IMR-90 (cell line): ENCODE measurements around the gene TMEM269. TPM values are rescaled to one million over a fixed set of nuclear protein-coding genes. Genes with fewer than 3 reads are reported as not detected.

Experiments
- ATAC-seq: fragments of 200-7000 bp; cut with Tn5 transposase; 2 replicates; pipeline ENCODE4 v1.9.1; 2020; ENCODE audit warnings: low read depth, mild to moderate bottlenecking, moderate library complexity
- BruUV-seq: library from RNA; stranded (reverse); fragments of 400-500 nt; replicated peaks from 2 replicates; lab custom pipeline; 2021; lab: Mats Ljungman, UMichigan
- CTCF ChIA-PET: fragments of 300-600 bp; formaldehyde crosslinking; extraction: SDS; loops from one replicate; lab custom pipeline; 2021; ENCODE audit warnings: antibody characterized with exemption; lab: Yijun Ruan, JAX
- POLR2A ChIA-PET: fragments of 300-600 bp; sonication (Branson Sonifier 250); formaldehyde crosslinking; loops from one replicate; lab custom pipeline; 2022; ENCODE audit warnings: antibody characterized with exemption; ENCODE audit not compliant: unreplicated experiment; lab: Charles Lee
- DNase-seq: peaks from one replicate; pipeline ENCODE4 v3.0.0; 2013
- H2AFZ ChIP-seq: replicated peaks from 2 replicates; pipeline ENCODE3; 2013; ENCODE audit warnings: low read length, mild to moderate bottlenecking; ENCODE audit not compliant: poor library complexity
- H2AK5ac ChIP-seq: 2 replicates; pipeline ENCODE4 v1.6.1; 2013; ENCODE audit warnings: low read depth, low read length, inconsistent platforms
- H2AK9ac ChIP-seq: replicated peaks from 2 replicates; pipeline ENCODE3; 2013; ENCODE audit warnings: mild to moderate bottlenecking, low read depth, low read length, moderate library complexity; ENCODE audit not compliant: poor library complexity
- H2BK120ac ChIP-seq: 2 replicates; pipeline ENCODE4 v1.6.1; 2013; ENCODE audit warnings: low read depth, low read length, inconsistent platforms
- H2BK15ac ChIP-seq: 3 replicates; pipeline ENCODE4 v1.6.1; 2013; ENCODE audit warnings: low read depth, low read length, inconsistent platforms
- H2BK20ac ChIP-seq: 2 replicates; pipeline ENCODE4 v1.6.1; 2013; ENCODE audit warnings: low read depth, mild to moderate bottlenecking, inconsistent platforms, low read length, moderate library complexity
- H2BK5ac ChIP-seq: 2 replicates; pipeline ENCODE4 v1.6.1; 2013; ENCODE audit warnings: mild to moderate bottlenecking, low read depth, low read length, inconsistent platforms; ENCODE audit not compliant: poor library complexity, severe bottlenecking
- H3K14ac ChIP-seq: replicated peaks from 2 replicates; pipeline ENCODE4 v1.6.1; 2013; ENCODE audit warnings: low read depth, low read length, inconsistent platforms
- H3K18ac ChIP-seq: 2 replicates; pipeline ENCODE4 v1.6.1; 2013; ENCODE audit warnings: low read depth, low read length, control low read depth
- H3K23ac ChIP-seq: 2 replicates; pipeline ENCODE4 v1.6.1; 2013; ENCODE audit warnings: low read depth, low read length, inconsistent platforms
- H3K27ac ChIP-seq: 2 replicates; pipeline ENCODE4 v1.5.1; 2013; ENCODE audit warnings: mild to moderate bottlenecking, control low read depth, low read length; ENCODE audit not compliant: insufficient read depth
- H3K27me3 ChIP-seq: 2 replicates; pipeline ENCODE4 v1.6.1; 2013; ENCODE audit warnings: low read length; ENCODE audit not compliant: control insufficient read depth, insufficient read depth
- H3K36me3 ChIP-seq: 2 replicates; pipeline ENCODE4 v1.6.1; 2013; ENCODE audit warnings: low read length, mixed read lengths; ENCODE audit not compliant: control insufficient read depth, insufficient read depth
- H3K4ac ChIP-seq: 2 replicates; pipeline ENCODE4 v1.6.1; 2013; ENCODE audit warnings: low read depth, low read length, inconsistent platforms
- H3K4me1 ChIP-seq: 2 replicates; pipeline ENCODE4 v1.6.1; 2013; ENCODE audit warnings: low read length, mixed read lengths; ENCODE audit not compliant: control insufficient read depth, insufficient read depth
- H3K4me2 ChIP-seq: 2 replicates; pipeline ENCODE4 v1.6.1; 2013; ENCODE audit warnings: low read depth, mild to moderate bottlenecking, control low read depth, low read length, moderate library complexity
- H3K4me3 ChIP-seq: 2 replicates; pipeline ENCODE4 v1.5.1; 2013; ENCODE audit warnings: low read depth, mild to moderate bottlenecking, control low read depth, low read length, moderate library complexity; ENCODE audit not compliant: insufficient read depth
- H3K56ac ChIP-seq: 2 replicates; pipeline ENCODE4 v1.6.1; 2013; ENCODE audit warnings: low read length, inconsistent platforms; ENCODE audit not compliant: insufficient read depth; ENCODE audit errors: extremely low read depth
- H3K79me1 ChIP-seq, 2 experiments: 2 replicates each; pipeline ENCODE4 v1.6.1; 2013; ENCODE audit warnings: low read length in 2 of 2, inconsistent platforms in 1 of 2, low read depth in 1 of 2
- H3K9ac ChIP-seq: 2 replicates; pipeline ENCODE4 v1.6.1; 2013; ENCODE audit warnings: low read depth, low read length, control low read depth
- H3K9me1 ChIP-seq: 2 replicates; pipeline ENCODE4 v1.6.1; 2013; ENCODE audit warnings: low read length, inconsistent platforms; ENCODE audit not compliant: insufficient read depth
- H3K9me3 ChIP-seq: 2 replicates; pipeline ENCODE4 v1.6.1; 2013; ENCODE audit warnings: low read length; ENCODE audit not compliant: control insufficient read depth, insufficient read depth
- H4K20me1 ChIP-seq: 2 replicates; pipeline ENCODE4 v1.6.1; 2013; ENCODE audit warnings: low read length, inconsistent platforms; ENCODE audit not compliant: insufficient read depth
- H4K5ac ChIP-seq: 2 replicates; pipeline ENCODE4 v1.6.1; 2013; ENCODE audit warnings: mild to moderate bottlenecking, low read depth, low read length, control low read depth
- H4K8ac ChIP-seq, 2 experiments: 2 replicates each; pipeline ENCODE4 v1.6.1; 2013; ENCODE audit warnings: low read depth in 2 of 2, low read length in 2 of 2, control low read depth in 1 of 2, inconsistent platforms in 1 of 2
- H4K91ac ChIP-seq: 2 replicates; pipeline ENCODE4 v1.6.1; 2013; ENCODE audit warnings: low read depth, low read length, inconsistent platforms; ENCODE audit not compliant: insufficient read depth
- BHLHE40 ChIP-seq: fragments of 150-350 bp; IDR thresholded peaks from 2 replicates; pipeline ENCODE4 v1.6.1; 2016; ENCODE audit warnings: mild to moderate bottlenecking, low read depth, low read length
- CEBPB ChIP-seq: IDR thresholded peaks from 2 replicates; pipeline ENCODE4 v1.6.1; 2012; ENCODE audit warnings: low read depth, low read length, improper control_type of control experiment
- CTCF ChIP-seq: conservative IDR thresholded peaks from 2 replicates; pipeline ENCODE4 v1.5.1; 2012; ENCODE audit warnings: mild to moderate bottlenecking, low read depth, low read length, improper control_type of control experiment
- ELK1 ChIP-seq: fragments of 150-350 bp; IDR thresholded peaks from 2 replicates; pipeline ENCODE4 v1.6.1; 2016; ENCODE audit warnings: low read depth, mild to moderate bottlenecking, low read length, moderate library complexity, borderline replicate concordance
- MAZ ChIP-seq: IDR thresholded peaks from 2 replicates; pipeline ENCODE4 v1.6.1; 2012; ENCODE audit warnings: low read depth, mild to moderate bottlenecking, low read length, improper control_type of control experiment, moderate library complexity, borderline replicate concordance
- WGBS, 2 experiments: methylation state at CpG; one replicate each; pipeline versions ENCODE4 v1.1.5 to v1.1.7; 2013; ENCODE audit warnings: missing lambda C conversion rate in 2 of 2; ENCODE audit not compliant: insufficient read length in 1 of 2; ENCODE audit errors: extremely low coverage in 2 of 2; 5-methylcytosine and 5-hydroxymethylcytosine counted together
- dilution Hi-C: fragments of 300-500 bp; cut with HindIII; formaldehyde crosslinking; loops from one replicate; pipeline ENCODE4 v1.14.3; 2018; ENCODE audit warnings: low sequenced_read_pairs; ENCODE audit not compliant: unreplicated experiment
- in situ Hi-C: fragments of 300-500 bp; cut with MboI; formaldehyde crosslinking; loops from 3 replicates; pipeline ENCODE4 v1.14.3; 2019; ENCODE audit warnings: low sequenced_read_pairs, inconsistent platforms, mixed read lengths
- intact Hi-C: fragments of 100-400 bp; cut with micrococcal nuclease; formaldehyde crosslinking; loops from 2 replicates; pipeline ENCODE4 v1.10.0; 2022
- polyA plus RNA-seq, 3 experiments: library from polyadenylated mRNA; depleted of rRNA; stranded (reverse); fragments of >200 nt; gene quantifications; 2 replicates each; pipeline ENCODE4 v1.2.3, GENCODE V29; 2012; ENCODE audit warnings: low replicate concordance in 1 of 3
- total RNA-seq: library from RNA; depleted of rRNA; stranded (reverse); fragments of >200 nt; gene quantifications from 2 replicates; pipeline ENCODE4 v1.2.3, GENCODE V29; 2012

Gene TMEM269
- total and polyA plus RNA-seq, 2 of the 4 experiments (the other 2 are of a cell fraction) = not detected

DNA sequence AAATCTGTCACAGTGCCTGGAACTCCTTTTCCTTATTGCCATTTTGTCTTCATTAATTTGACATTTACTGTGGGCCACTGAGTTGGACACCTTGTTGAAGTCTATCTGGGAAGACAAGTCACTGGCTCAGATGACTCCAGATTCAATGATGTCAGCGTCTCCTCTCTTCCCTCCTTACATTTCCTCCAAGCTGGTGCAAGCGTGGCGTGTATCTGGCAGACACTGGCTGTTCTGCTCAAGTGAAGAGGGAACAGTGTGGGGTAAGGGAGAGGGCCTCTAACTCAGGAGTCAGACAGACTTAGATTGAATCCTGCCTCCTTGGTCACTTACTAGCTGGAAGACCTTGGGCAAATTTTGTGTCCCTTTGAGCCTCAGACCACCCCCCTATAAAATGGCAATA lies 52.9 kb downstream of the TMEM269 start:
- BruUV-seq = no TSS peak
- Histone ChIP-seq H3K9me1 (peaks cover 6% of the 10 kb centered on the region; the same call in 1 of the 2 replicates), H3K9me3 (no peaks in the 10 kb centered on the region), H3K23ac (no peak overlapping the region), H3K79me1 (no peaks in the 10 kb centered on the region), H3K18ac (no peak overlapping the region), H2AK5ac (no peak overlapping the region), H2BK5ac (no peak overlapping the region), H2BK20ac (no peak overlapping the region), H2AFZ (no peak overlapping the region), H3K14ac (no peak overlapping the region), H3K56ac (no peak overlapping the region), H4K5ac (no peak overlapping the region), H3K4me1 (no peaks in the 10 kb centered on the region), H3K4me3 (no peak overlapping the region), H3K27me3 (no peaks in the 10 kb centered on the region), H3K27ac (no peak overlapping the region), H3K9ac (no peak overlapping the region), H2AK9ac (no peak overlapping the region), H3K4me2 (no peak overlapping the region), H3K36me3 (peaks cover 8% of the 10 kb centered on the region), H4K91ac (no peak overlapping the region), H4K8ac (no peak overlapping the region), H2BK15ac (no peak overlapping the region), H4K20me1 (no peaks in the 10 kb centered on the region), H3K4ac (no peak overlapping the region), H2BK120ac (no peak overlapping the region)
- TF ChIP-seq ELK1 = no peak
- no peak for TF ChIP-seq BHLHE40
- no peak for TF ChIP-seq MAZ
- no peak for TF ChIP-seq CTCF
- TF ChIP-seq CEBPB = no peak
- POLR2A ChIA-PET = no interaction called here
- ATAC-seq (no peak), DNase-seq (no peak)
- intact Hi-C loops = no loop called here
- in situ Hi-C loops = no loop called here
- no CpG with 5 or more reads among the region's 3 CpGs for WGBS, 2 experiments
- dilution Hi-C loops = no loop called here
- CTCF ChIA-PET = no interaction called here
